ENCODE measurements around the gene ABCA7.
"Not testable (repeated sequence)": the region's sequence is repeated elsewhere in the genome, so short reads cannot be mapped to it uniquely, and the experiment has no call there.

Gene ABCA7

GRCh38 chr19:1105873-1106840, 66.2 kb downstream of the ABCA7 start:
- DNase-seq (ENCODE audit: low read depth in 2 of 2) = no peak

- DNase-seq (ENCODE audit: low read depth in 2 of 2) = no peak
Observed at GRCh38 chr19:1106841-1107660, 67.1 kb downstream of the ABCA7 start.

GRCh38 chr19:1107661-1108261, 67.9 kb downstream of the ABCA7 start:
- DNase-seq (ENCODE audit: low read depth in 2 of 2) = no peak

- no peak for DNase-seq (ENCODE audit: low read depth in 2 of 2)
Observed at GRCh38 chr19:1108291-1109031, 68.6 kb downstream of the ABCA7 start.

- DNase-seq (ENCODE audit: low read depth in 2 of 2) = no peak
Observed at GRCh38 chr19:1109032-1109551, 69.2 kb downstream of the ABCA7 start.

- no peak for DNase-seq (ENCODE audit: low read depth in 2 of 2)
Observed at GRCh38 chr19:1109697-1110671, 70.1 kb downstream of the ABCA7 start.

GRCh38 chr19:1110809-1111640, 71.1 kb downstream of the ABCA7 start:
- DNase-seq (ENCODE audit: low read depth in 2 of 2) = no peak

- no peak for DNase-seq (ENCODE audit: low read depth in 2 of 2)
Observed at GRCh38 chr19:1111641-1112267, 71.8 kb downstream of the ABCA7 start.

- DNase-seq (ENCODE audit: low read depth in 2 of 2) = no peak
Observed at GRCh38 chr19:1112268-1113029, 72.5 kb downstream of the ABCA7 start.

- DNase-seq (ENCODE audit: low read depth in 2 of 2) = peak; percentile 69 to 74
Observed at GRCh38 chr19:1113030-1113985, 73.4 kb downstream of the ABCA7 start.

GRCh38 chr19:1113986-1114483, 74.1 kb downstream of the ABCA7 start:
- no peak for DNase-seq (ENCODE audit: low read depth in 2 of 2)

GRCh38 chr19:1114728-1115127, 74.8 kb downstream of the ABCA7 start:
- DNase-seq (ENCODE audit: low read depth in 2 of 2) = not testable (repeated sequence)

Data from stimulated activated CD8-positive, alpha-beta memory T cell treated with anti-CD3 and anti-CD28 coated beads, Interleukin-2, amount 100 ng/mL, for 1 hour (primary cell).